ENCODE measurements around the gene TRIM24.
"Not testable (repeated sequence)": the region's sequence is repeated elsewhere in the genome, so short reads cannot be mapped to it uniquely, and the experiment has no call there.

Gene TRIM24

GRCh38 chr7:138460176-138460648, at the start of gene TRIM24:
Gene TRIM24, plus strand, starts transcription at chr7:138460259. Its CDS starts 290 bp downstream, at chr7:138460549.
- no peak for DNase-seq (ENCODE audit: low spot score)

DNA sequence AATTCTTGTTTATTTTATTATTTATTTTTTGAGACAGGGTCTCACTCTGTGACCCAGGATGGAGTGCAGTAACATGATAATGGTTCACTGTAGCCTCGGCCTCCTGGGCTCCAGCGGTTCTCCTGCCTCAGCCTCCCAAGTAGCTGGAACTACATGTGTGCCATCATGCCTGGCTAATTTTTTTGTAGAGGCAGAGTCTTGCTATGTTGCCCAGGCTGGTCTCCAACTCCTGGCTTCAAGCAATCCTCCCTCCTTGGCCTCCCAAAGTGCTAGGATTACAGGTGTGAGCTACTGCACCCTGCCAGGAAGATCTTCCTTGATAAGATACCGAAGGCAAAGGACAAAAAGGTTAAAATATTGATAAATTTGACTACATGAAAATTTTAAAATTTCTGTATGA, 48.0 kb upstream of the TRIM24 start:
- not testable (repeated sequence) for DNase-seq (ENCODE audit: low spot score)

DNA sequence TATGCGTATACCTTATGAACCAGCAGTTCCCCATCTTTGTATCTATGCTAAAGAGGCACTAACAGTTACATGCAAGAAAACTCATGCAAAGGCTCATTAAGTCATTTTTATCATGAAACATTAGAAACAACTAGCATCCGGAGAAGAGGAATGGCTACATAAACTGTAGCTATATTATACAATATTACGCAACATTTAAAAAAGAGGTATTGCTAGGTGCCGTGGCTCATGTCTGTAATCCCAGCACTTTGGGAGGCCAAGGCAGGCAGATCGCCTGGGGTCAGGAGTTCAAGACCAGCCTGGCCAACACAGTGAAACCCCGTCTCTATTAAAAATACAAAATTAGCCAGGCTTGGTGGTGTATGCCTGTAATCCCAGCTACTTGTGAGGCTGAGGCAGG, 47.1 kb upstream of the TRIM24 start:
- DNase-seq (ENCODE audit: low spot score) = not testable (repeated sequence)

DNA sequence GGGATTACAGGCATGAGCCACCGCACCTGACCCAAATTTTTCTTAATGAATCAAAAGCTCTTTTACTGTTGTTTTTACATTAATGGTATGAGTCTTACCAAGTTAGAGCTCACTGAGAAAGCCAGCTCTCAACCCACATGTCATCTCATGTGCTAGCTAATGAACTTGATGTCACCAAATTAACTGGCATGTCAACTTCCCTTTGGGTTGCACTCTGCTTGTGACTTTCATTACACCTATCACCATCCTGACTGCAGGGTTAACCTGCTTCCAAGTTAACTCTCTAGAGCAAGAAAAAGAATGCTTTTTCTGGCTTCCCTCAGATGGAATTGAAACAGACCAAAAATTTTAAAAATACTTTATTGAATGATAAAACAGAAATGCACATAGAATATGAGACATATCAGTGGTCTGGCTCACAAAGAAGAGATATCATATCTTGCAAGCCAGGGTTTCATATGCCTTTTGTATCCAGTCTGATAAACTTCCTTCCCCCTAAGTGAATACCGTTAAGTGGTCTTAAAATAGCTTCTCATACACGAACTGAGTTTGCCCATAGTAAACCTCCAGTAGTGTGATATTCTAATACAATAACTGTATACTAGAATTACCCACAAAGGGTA, 42.9 kb upstream of the TRIM24 start:
- no peak for DNase-seq (ENCODE audit: low spot score)

GRCh38 chr7:138417764-138418163, 42.3 kb upstream of the TRIM24 start:
- DNase-seq (ENCODE audit: low spot score) = no peak

- DNase-seq (ENCODE audit: low spot score) = not testable (repeated sequence)
These were observed 41.7 kb upstream of the TRIM24 start for GRCh38 chr7:138418403-138418802.

DNA sequence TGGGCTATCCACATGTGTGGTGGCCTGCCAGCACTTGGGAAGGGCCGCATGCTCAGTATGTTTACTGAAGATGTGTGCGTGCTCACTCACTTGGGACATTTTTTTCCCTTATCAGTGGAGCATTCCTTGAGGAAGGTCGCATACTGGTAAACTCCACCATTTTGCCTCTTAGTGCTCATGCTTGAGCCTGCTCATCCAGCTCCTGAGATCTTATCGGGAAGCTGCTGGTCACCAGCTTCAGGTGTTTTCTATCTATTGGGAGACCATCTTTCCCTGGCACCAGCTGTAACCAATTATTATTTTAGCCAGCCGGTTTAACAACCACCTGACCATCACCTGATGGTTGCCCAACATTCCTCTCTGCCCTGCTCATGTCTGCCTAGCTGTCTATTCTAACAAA, 35.0 kb upstream of the TRIM24 start:
- DNase-seq (ENCODE audit: low spot score) = no peak

- no peak for DNase-seq (ENCODE audit: low spot score)
These were observed 30.3 kb upstream of the TRIM24 start for GRCh38 chr7:138429577-138430250.

- no peak for DNase-seq (ENCODE audit: low spot score)
These were observed 28.5 kb upstream of the TRIM24 start for GRCh38 chr7:138431517-138431916.

DNA sequence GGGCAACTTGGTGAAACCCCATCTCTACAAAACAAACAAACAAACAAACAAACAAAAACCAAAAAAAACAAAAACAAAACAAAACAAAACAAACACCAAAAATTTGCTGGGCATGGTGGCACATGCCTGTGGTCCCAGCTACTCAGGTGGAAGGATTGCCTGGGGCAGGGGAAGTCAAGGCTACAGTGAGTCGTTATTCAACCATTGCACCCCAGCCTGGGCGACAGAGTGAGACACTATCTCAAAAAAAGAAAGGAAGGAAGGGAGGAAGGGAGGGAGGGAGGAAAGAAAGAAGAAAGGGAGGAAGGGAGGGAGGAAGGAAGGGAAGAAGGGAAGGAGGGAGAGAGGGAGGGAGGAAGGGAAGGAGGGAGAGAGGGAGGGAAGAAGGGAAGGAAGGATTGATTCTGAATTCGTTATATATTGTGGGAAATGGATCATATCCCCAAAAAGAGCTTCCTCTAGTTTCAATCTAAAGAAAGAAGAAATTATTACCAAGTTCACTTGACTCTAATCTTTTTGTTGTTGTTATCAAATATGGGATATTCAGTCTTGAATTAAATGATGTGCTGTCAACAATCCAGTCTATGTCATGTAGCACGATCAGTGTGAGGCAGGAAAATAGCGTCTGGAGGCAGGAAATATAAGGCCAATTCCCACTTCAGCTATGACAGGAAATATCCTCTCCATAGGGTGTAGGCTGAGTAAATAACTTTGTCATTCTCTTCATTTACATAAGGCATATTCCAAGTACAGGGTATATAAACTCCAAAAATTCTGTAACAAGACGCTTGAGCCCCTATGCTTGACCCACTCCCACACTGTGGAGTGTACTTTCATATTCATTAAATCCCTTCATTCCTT, 26.2 kb upstream of the TRIM24 start:
- DNase-seq (ENCODE audit: low spot score) = no peak

GRCh38 chr7:138434597-138435019, 25.5 kb upstream of the TRIM24 start:
- no peak for DNase-seq (ENCODE audit: low spot score)

GRCh38 chr7:138435231-138435919, 24.7 kb upstream of the TRIM24 start:
- DNase-seq (ENCODE audit: low spot score) = no peak

DNA sequence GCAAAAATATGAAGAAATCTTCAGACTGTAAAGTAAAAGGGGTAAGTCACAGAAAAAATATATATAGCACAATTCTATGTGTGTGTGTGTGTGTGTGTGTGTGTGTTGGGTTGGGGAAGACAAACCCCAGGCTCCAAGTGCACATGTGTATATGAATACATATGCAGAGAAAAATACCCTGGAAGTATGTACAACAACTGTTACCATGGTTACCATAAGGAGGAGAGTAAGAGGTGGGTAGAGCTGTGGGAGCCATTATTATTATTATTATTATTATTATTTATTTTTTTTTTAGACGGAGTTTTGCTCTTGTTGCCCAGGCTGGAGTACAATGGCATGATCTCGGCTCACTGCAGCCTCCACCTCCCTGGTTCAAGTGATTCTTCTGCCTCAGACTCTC, 23.7 kb upstream of the TRIM24 start:
- no peak for DNase-seq (ENCODE audit: low spot score)

GRCh38 chr7:138440460-138440859, 19.6 kb upstream of the TRIM24 start:
- DNase-seq (ENCODE audit: low spot score) = no peak

- DNase-seq (ENCODE audit: low spot score) = no peak
These were observed 17.2 kb upstream of the TRIM24 start for GRCh38 chr7:138442822-138443221.

DNA sequence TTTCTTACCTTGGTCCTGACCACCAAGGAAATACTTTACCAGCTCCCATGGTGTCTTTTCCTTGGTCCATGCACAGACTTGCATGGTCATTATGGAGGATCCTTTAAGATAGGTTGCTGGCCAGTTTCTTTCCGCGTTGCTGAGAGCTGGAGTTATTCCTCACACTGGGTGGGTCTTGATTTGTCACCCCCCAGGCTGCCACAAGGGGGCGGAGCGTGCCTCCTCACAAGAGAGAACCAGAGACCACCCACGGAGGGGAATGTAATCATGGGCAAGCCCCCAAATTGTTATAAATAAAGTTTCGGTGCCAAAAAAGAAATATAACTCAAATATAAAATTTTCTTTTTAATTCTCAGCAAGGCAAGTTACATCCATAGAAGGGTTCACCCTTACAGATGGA, 10.5 kb upstream of the TRIM24 start:
- no peak for DNase-seq (ENCODE audit: low spot score)

- no peak for DNase-seq (ENCODE audit: low spot score)
These were observed 4.5 kb upstream of the TRIM24 start for GRCh38 chr7:138455609-138456008.

- no peak for DNase-seq (ENCODE audit: low spot score)
These were observed 3.8 kb upstream of the TRIM24 start for GRCh38 chr7:138456220-138456619.

DNA sequence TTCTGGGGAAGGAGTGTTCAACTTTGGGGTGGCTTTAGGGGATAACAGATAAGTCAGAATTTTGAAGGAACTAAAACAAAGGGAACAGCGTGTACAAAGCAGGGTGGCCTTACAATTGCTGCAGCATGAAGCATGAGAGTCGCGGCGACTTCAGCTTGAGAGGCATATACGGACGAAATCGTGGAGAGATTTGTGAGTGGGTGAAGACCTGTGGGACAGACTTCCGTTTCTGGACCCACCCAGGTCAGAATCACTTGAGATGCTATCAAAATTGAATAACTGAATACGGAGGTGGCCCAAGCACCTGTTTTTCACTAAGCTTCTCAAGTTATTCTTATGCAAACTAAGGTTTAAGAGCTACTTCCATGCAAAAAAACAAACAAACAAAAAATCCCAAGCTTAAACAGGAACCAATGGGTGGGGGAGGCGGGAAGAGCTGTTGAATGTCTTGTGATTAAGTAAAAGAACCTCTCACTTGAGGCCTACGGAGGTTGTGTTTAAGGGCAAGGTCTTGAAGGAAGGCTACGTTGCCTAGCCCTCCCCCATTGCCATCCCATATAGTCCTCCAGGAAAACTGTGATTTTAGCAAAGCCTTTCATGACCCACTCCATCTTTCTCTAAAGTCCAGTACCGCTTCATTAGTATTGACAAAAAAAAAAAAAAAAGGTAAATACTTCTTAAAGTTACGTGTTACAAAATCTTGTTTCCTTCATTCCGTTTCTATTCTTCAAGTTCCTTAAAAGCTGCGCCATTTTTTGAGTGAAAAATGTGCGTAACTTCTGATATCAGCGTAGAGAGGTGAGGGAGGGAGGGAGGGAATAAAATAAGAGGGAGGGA, 1.3 kb upstream of the TRIM24 start:
- DNase-seq (ENCODE audit: low spot score) = no peak

- DNase-seq (ENCODE audit: low spot score) = peak; percentile 98
These were observed 465 bp upstream of the TRIM24 start for GRCh38 chr7:138459413-138460175.

Measured in activated CD4-positive, alpha-beta T cell treated with anti-CD3 and anti-CD28 coated beads, Interleukin-2, Interleukin-4, amounts not matched to agents 100 ng/mL and 50 ng/mL, durations not matched to agents 16 hours and 8 hours (primary cell).